HepG2 (cell line): ENCODE results near the gene ZNF736. TPM values are rescaled to one million over a fixed set of nuclear protein-coding genes. Genes with fewer than 3 reads are reported as not detected.

Experiments
- ATAC-seq: fragments of 200-7000 bp; cut with Tn5 transposase; 3 replicates; pipeline ENCODE4 v1.9.1; 2020; ENCODE audit warnings: mild to moderate bottlenecking, moderate library complexity
- BruUV-seq: library from RNA; stranded (reverse); fragments of 400-500 nt; replicated peaks from 2 replicates; lab custom pipeline; 2021; lab: Mats Ljungman, UMichigan
- CTCF ChIA-PET: fragments of 300-600 bp; formaldehyde crosslinking; extraction: SDS; loops from one replicate; lab custom pipeline; 2021; ENCODE audit warnings: low total read pairs, inconsistent platforms, low intra/inter-chr PET ratio; lab: Yijun Ruan, JAX
- POLR2A ChIA-PET: fragments of 350-600 bp; sonication (Branson Sonifier 250); formaldehyde crosslinking; loops from one replicate; lab custom pipeline; 2020; ENCODE audit warnings: antibody characterized with exemption, inconsistent platforms; lab: Yijun Ruan, JAX
- DNase-seq: peaks from one replicate; pipeline ENCODE4 v3.0.0-alpha.2; 2015; ENCODE audit warnings: low spot score
- FAIRE-seq: peaks from 3 replicates; lab custom pipeline; 2011; peaks lifted over from hg19 to GRCh38; lab: Jason Lieb, UNC
- H2AFZ ChIP-seq: one replicate; pipeline ENCODE4 v1.6.1; 2011; ENCODE audit warnings: low read length, inconsistent platforms
- H3K27ac ChIP-seq: fragments of 300-600 bp; 3 replicates; pipeline ENCODE4 v1.8.0; 2011; ENCODE audit warnings: mixed run types, mild to moderate bottlenecking, mixed read lengths, low read length, inconsistent platforms; ENCODE audit not compliant: insufficient read depth; ENCODE audit errors: extremely low read length
- H3K27me3 ChIP-seq, 2 experiments: fragments of 200-600 bp in 1 of 2; 2 replicates in 1 of 2; 3 replicates in 1 of 2; pipeline versions ENCODE4 v1.6.0 to v1.8.0; 2011; ENCODE audit warnings: low read length in 2 of 2, mild to moderate bottlenecking in 2 of 2, moderate library complexity in 2 of 2, inconsistent platforms in 1 of 2; ENCODE audit not compliant: insufficient read depth in 2 of 2, control insufficient read depth in 1 of 2
- H3K36me3 ChIP-seq, 2 experiments: fragments of 200-600 bp in 1 of 2; replicated peaks in 1 of 2; 2 replicates in 1 of 2; 3 replicates in 1 of 2; pipeline versions ENCODE4 v1.5.1 to v1.8.0; 2011; ENCODE audit warnings: low read length in 2 of 2, inconsistent platforms in 1 of 2; ENCODE audit not compliant: insufficient read depth in 2 of 2, control insufficient read depth in 1 of 2
- H3K4me1 ChIP-seq: 2 replicates; pipeline ENCODE4 v1.5.1; 2012; ENCODE audit warnings: low read length, inconsistent platforms; ENCODE audit not compliant: insufficient read depth
- H3K4me2 ChIP-seq: 2 replicates; pipeline ENCODE4 v1.6.0; 2011; ENCODE audit warnings: low read depth, low read length, inconsistent platforms
- H3K4me3 ChIP-seq, 3 experiments: fragments of 200-600 bp in 1 of 3; sonication (generic), shearing (Covaris generic) in 1 of 3; replicated peaks in 1 of 3; 2 replicates each; pipeline ENCODE4 v1.5.1; 2011 to 2016; ENCODE audit warnings: low read length in 3 of 3, inconsistent platforms in 2 of 3, low read depth in 2 of 3, mild to moderate bottlenecking in 2 of 3, control low read depth in 1 of 3, mixed read lengths in 1 of 3; ENCODE audit not compliant: insufficient read depth in 1 of 3
- H3K79me2 ChIP-seq: one replicate; pipeline ENCODE4 v1.6.1; 2011; ENCODE audit warnings: low read length, inconsistent platforms; ENCODE audit not compliant: insufficient read depth
- H3K9ac ChIP-seq: 2 replicates; pipeline ENCODE4 v1.6.0; 2011; ENCODE audit warnings: mild to moderate bottlenecking, low read depth, low read length, inconsistent platforms; ENCODE audit not compliant: insufficient read depth
- H3K9me3 ChIP-seq: 2 replicates; pipeline ENCODE4 v1.5.1; 2012; ENCODE audit warnings: mild to moderate bottlenecking, low read length
- H4K20me1 ChIP-seq: 2 replicates; pipeline ENCODE4 v1.6.0; 2011; ENCODE audit warnings: inconsistent platforms, mild to moderate bottlenecking, low read length, moderate library complexity; ENCODE audit not compliant: insufficient read depth
- GATA4 ChIP-seq: sonication (generic); IDR thresholded peaks from 2 replicates; pipeline ENCODE4 v1.6.1; 2016; ENCODE audit warnings: antibody characterized with exemption, low read depth, borderline replicate concordance
- MEIS1 ChIP-seq: sonication (generic); formaldehyde crosslinking; IDR thresholded peaks from 2 replicates; pipeline ENCODE4 v1.9.0; 2021; ENCODE audit warnings: mild to moderate bottlenecking, missing genetic modification reagents, moderate library complexity, borderline replicate concordance
- MTF1 ChIP-seq: sonication (generic); formaldehyde crosslinking; IDR thresholded peaks from 2 replicates; pipeline ENCODE4 v1.5.0; 2020; ENCODE audit warnings: missing genetic modification reagents
- SIX1 ChIP-seq: sonication (generic); formaldehyde crosslinking; IDR thresholded peaks from 2 replicates; pipeline ENCODE4 v1.4.0; 2020; ENCODE audit warnings: missing genetic modification reagents, borderline replicate concordance
- ZIK1 ChIP-seq: sonication (generic); formaldehyde crosslinking; IDR thresholded peaks from 2 replicates; pipeline ENCODE4 v1.5.0; 2020; ENCODE audit warnings: mild to moderate bottlenecking, low read depth, missing genetic modification reagents, borderline replicate concordance
- ZNF614 ChIP-seq: IDR thresholded peaks from 2 replicates; pipeline ENCODE4 v1.6.1; 2018; ENCODE audit warnings: missing biosample characterization, missing genetic modification reagents, inconsistent platforms, borderline replicate concordance
- WGBS: methylation state at CpG from one replicate; pipeline ENCODE4 v1.1.6; 2017; ENCODE audit warnings: low lambda C conversion rate; 5-methylcytosine and 5-hydroxymethylcytosine counted together
- in situ Hi-C: cut with HindIII; loops from 2 replicates; pipeline ENCODE4 v1.10.0; 2017; ENCODE audit warnings: low pct_unique_long_range_greater_than_20kb; ENCODE audit not compliant: extremely low pct_ligation_motif_present
- intact Hi-C: fragments of 100-400 bp; cut with micrococcal nuclease; formaldehyde crosslinking; loops from one replicate; pipeline ENCODE4 v1.10.0; 2022; ENCODE audit not compliant: unreplicated experiment
- polyA plus RNA-seq, 8 experiments: library from polyadenylated mRNA; depleted of rRNA in 3 of 8; stranded (reverse) in 7 of 8; unstranded in 1 of 8; fragments of >200 nt; fragmentation: Illumina TruSeq in 4 of 8; extraction: Trizol in 4 of 8; gene quantifications; 2 replicates each; pipeline versions ENCODE4 v1.2.1 to v1.2.3, GENCODE V29; 2011 to 2016; ENCODE audit warnings: low read depth in 4 of 8, missing spikeins in 1 of 8, mixed read lengths in 1 of 8; ENCODE audit not compliant: insufficient read depth in 1 of 8
- total RNA-seq, 5 experiments: library from RNA; depleted of rRNA; stranded (reverse); fragments of >200 nt; fragmentation: Illumina TruSeq; extraction: Trizol; gene quantifications; 2 replicates each; pipeline ENCODE4 v1.2.3, GENCODE V29; 2016; ENCODE audit warnings: low read depth in 1 of 5
- TF ChIP-seq, protein P1 (sequence below): sonication (generic); formaldehyde crosslinking; IDR thresholded peaks from 2 replicates; pipeline ENCODE4 v1.4.0; 2020; ENCODE audit warnings: low read depth, missing genetic modification reagents
- TF ChIP-seq, protein P2 (sequence below): sonication (generic); formaldehyde crosslinking; IDR thresholded peaks from 2 replicates; pipeline ENCODE4 v1.4.0; 2020; ENCODE audit warnings: missing genetic modification reagents
- TF ChIP-seq, protein P3 (sequence below): sonication (generic); formaldehyde crosslinking; IDR thresholded peaks from 2 replicates; pipeline ENCODE4 v1.5.0; 2020; ENCODE audit warnings: mild to moderate bottlenecking, missing genetic modification reagents

Gene ZNF736
- total and polyA plus RNA-seq, 2 of the 13 experiments (the other 11 are each of a cell fraction or from before 2014, with no cell fraction given), result not detected

DNA sequence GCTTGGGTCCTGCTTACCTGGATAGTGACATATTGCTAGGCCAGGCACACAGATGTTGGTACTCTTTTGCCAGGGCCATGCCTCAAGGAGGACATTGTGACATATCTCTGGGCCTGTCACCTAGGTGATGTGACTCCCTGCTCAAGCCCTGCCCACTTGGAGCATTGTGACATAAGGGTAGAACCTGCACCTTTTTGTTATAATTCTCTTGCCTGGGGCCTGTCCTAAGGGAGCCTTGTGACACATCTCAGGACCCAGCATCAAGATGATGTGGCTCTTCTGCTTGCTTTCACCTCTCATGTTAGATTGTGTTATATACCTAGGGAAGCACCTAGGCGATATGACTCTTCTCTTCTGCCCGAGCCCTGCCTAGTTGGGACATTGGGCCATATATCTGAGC is 57.4 kb downstream of the ZNF736 start:
- H3K36me3 ChIP-seq, result no peaks in the 10 kb centered on the region
- intact Hi-C loops, result no loop called here

More for the DNA sequence above, 57.4 kb downstream of the ZNF736 start:
- H3K9me3 ChIP-seq, result peaks cover 96% of the 10 kb centered on the region
- BruUV-seq, result no TSS peak
- ATAC-seq (no peak), FAIRE-seq (no peak), DNase-seq (no peak)
- H3K4me2 ChIP-seq, result no peak overlapping the region
- POLR2A ChIA-PET, result no interaction called here
- TF ChIP-seq, protein P1, sequence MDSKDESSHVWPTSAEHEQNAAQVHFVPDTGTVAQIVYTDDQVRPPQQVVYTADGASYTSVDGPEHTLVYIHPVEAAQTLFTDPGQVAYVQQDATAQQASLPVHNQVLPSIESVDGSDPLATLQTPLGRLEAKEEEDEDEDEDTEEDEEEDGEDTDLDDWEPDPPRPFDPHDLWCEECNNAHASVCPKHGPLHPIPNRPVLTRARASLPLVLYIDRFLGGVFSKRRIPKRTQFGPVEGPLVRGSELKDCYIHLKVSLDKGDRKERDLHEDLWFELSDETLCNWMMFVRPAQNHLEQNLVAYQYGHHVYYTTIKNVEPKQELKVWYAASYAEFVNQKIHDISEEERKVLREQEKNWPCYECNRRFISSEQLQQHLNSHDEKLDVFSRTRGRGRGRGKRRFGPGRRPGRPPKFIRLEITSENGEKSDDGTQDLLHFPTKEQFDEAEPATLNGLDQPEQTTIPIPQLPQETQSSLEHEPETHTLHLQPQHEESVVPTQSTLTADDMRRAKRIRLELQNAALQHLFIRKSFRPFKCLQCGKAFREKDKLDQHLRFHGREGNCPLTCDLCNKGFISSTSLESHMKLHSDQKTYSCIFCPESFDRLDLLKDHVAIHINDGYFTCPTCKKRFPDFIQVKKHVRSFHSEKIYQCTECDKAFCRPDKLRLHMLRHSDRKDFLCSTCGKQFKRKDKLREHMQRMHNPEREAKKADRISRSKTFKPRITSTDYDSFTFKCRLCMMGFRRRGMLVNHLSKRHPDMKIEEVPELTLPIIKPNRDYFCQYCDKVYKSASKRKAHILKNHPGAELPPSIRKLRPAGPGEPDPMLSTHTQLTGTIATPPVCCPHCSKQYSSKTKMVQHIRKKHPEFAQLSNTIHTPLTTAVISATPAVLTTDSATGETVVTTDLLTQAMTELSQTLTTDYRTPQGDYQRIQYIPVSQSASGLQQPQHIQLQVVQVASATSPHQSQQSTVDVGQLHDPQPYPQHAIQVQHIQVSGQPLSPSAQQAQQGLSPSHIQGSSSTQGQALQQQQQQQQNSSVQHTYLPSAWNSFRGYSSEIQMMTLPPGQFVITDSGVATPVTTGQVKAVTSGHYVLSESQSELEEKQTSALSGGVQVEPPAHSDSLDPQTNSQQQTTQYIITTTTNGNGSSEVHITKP (CRISPR knock-in tag), result no peak
- TF ChIP-seq GATA4 (no peak), MEIS1 (no peak), MTF1 (CRISPR knock-in tag) (no peak), SIX1 (CRISPR knock-in tag) (no peak), ZNF614 (CRISPR knock-in tag) (no peak), ZIK1 (CRISPR knock-in tag) (no peak)
- TF ChIP-seq, protein P2, sequence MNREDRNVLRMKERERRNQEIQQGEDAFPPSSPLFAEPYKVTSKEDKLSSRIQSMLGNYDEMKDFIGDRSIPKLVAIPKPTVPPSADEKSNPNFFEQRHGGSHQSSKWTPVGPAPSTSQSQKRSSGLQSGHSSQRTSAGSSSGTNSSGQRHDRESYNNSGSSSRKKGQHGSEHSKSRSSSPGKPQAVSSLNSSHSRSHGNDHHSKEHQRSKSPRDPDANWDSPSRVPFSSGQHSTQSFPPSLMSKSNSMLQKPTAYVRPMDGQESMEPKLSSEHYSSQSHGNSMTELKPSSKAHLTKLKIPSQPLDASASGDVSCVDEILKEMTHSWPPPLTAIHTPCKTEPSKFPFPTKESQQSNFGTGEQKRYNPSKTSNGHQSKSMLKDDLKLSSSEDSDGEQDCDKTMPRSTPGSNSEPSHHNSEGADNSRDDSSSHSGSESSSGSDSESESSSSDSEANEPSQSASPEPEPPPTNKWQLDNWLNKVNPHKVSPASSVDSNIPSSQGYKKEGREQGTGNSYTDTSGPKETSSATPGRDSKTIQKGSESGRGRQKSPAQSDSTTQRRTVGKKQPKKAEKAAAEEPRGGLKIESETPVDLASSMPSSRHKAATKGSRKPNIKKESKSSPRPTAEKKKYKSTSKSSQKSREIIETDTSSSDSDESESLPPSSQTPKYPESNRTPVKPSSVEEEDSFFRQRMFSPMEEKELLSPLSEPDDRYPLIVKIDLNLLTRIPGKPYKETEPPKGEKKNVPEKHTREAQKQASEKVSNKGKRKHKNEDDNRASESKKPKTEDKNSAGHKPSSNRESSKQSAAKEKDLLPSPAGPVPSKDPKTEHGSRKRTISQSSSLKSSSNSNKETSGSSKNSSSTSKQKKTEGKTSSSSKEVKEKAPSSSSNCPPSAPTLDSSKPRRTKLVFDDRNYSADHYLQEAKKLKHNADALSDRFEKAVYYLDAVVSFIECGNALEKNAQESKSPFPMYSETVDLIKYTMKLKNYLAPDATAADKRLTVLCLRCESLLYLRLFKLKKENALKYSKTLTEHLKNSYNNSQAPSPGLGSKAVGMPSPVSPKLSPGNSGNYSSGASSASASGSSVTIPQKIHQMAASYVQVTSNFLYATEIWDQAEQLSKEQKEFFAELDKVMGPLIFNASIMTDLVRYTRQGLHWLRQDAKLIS (CRISPR knock-in tag), result no peak
- TF ChIP-seq, protein P3, sequence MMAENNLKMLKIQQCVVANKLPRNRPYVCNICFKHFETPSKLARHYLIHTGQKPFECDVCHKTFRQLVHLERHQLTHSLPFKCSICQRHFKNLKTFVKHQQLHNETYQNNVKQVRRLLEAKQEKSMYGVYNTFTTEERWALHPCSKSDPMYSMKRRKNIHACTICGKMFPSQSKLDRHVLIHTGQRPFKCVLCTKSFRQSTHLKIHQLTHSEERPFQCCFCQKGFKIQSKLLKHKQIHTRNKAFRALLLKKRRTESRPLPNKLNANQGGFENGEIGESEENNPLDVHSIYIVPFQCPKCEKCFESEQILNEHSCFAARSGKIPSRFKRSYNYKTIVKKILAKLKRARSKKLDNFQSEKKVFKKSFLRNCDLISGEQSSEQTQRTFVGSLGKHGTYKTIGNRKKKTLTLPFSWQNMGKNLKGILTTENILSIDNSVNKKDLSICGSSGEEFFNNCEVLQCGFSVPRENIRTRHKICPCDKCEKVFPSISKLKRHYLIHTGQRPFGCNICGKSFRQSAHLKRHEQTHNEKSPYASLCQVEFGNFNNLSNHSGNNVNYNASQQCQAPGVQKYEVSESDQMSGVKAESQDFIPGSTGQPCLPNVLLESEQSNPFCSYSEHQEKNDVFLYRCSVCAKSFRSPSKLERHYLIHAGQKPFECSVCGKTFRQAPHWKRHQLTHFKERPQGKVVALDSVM (CRISPR knock-in tag), result no peak
- no peaks in the 10 kb centered on the region for H3K79me2 ChIP-seq
- CTCF ChIA-PET, result no interaction called here
- 12% methylated on average over 2 of the region's 2 CpGs for WGBS
- H3K27ac ChIP-seq, result no peak overlapping the region
- in situ Hi-C loops, result no loop called here
- no peaks in the 10 kb centered on the region for H3K27me3 ChIP-seq
- H3K4me3 ChIP-seq, result no peak overlapping the region
- no peaks in the 10 kb centered on the region for H4K20me1 ChIP-seq
- no peaks in the 10 kb centered on the region for H3K4me1 ChIP-seq
- no peak overlapping the region for H2AFZ ChIP-seq
- no peak overlapping the region for H3K9ac ChIP-seq
